Thyroid gland (tissue), 4 donors: ENCODE measurements around the gene MOCOS.

Source experiments
- CTCF ChIP-seq, 6 experiments: fragments of 200-600 bp in 3 of 6; fragments of 450-650 bp in 3 of 6; sonication (generic) in 3 of 6; IDR thresholded peaks; one replicate each; pipeline ENCODE4 v1.5.1; 2016 to 2019; ENCODE audit warnings: antibody characterized with exemption in 6 of 6, mild to moderate bottlenecking in 2 of 6, inconsistent platforms in 1 of 6, moderate library complexity in 1 of 6
- POLR2A ChIP-seq, 2 donors: fragments of 450-650 bp; IDR thresholded peaks; one replicate each; pipeline ENCODE4 v1.6.1; 2017; ENCODE audit warnings: antibody characterized with exemption in 2 of 2, mild to moderate bottlenecking in 2 of 2, moderate library complexity in 1 of 2

- TF ChIP-seq CTCF (IDR thresholded peaks at IDR 0.05) (no peak), POLR2A (IDR thresholded peaks at IDR 0.05) (no peak)
These were observed 28.9 kb upstream of the MOCOS start for GRCh38 chr18:36158266-36158867.
